GM21360 (cell line): ENCODE data around the gene NRARP.

Source experiments
- ATAC-seq: cut with Tn5 transposase; IDR thresholded peaks from one replicate; pipeline ENCODE4 v1.9.1; 2021; ENCODE audit warnings: mild to moderate bottlenecking, moderate library complexity; ENCODE audit not compliant: unreplicated experiment

Gene NRARP

GRCh38 chr9:137323531-137324331 lies 21.7 kb upstream of the NRARP start:
- ATAC-seq: no peak

DNA sequence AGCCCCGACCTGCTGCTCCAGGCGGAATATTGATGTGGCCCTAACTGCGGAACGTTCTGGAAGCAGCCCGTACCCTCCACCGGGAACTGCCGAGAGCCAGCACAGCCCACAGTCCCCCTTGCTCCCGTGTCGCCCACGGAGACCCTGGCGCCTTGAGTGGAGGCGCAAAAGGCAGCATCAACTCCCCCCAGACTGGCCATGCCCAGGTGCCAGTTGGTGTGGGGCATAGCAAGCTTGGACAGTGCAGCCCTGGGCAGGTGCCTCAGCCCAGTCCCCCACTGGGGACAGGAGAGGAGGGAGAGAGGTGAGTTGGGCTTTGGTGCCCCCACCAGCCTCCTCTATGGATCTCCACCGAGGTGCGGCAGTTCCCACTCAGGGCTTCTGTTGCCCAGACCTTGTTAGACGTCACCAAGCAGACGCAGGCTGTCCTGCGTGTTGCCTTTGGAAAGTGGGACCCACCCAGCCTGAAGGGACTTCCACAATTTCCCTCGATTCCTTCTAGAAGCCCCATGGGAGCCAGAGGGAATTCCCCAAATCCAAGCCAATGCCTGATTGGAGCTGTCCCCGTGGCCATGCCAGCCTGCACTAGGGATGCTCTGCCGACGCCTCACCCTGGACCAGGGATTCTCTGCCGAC lies 19.8 kb upstream of the NRARP start:
- ATAC-seq: no peak

- no peak for ATAC-seq
These were observed 18.7 kb upstream of the NRARP start for GRCh38 chr9:137320555-137321384.

- ATAC-seq: no peak
These were observed 17.9 kb upstream of the NRARP start for GRCh38 chr9:137319739-137320551.

DNA sequence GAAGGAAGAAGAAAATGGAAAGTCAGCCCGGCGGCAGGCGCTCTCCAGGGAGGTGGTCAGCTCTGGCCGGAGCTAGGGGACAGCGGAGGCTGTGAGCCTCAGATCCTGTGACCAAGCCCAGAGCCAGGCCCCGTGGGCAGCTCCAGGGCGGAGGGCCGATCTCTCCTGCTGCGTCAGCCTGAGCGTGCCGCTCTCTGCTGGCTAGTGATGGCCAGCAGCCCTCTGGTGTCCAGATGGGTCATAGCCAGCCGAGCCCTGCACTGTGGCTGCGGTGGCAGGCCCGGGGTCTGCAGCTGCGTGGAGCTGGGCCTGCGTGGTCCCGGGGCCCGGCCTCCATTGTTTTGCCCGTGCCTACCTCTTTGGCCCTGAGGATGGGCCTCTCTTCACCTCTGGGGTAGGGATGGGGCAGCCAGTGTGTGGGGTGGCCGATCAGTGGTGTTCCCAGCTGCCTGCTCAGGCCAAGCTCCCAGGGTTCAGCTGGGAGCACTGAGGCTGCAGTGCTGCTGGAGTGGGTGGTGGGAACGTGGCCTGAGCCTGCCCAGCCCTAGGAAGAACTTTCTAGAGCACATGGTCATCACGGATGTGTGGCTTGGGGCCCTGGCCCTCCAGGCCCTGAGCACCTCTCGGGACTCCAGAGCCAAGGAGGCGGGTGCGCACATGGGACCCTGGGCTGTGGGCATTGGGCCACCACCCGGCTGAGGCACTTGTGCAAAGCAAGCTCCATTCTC lies 17.1 kb upstream of the NRARP start:
- ATAC-seq: no peak

GRCh38 chr9:137318602-137319001 lies 16.5 kb upstream of the NRARP start:
- ATAC-seq: no peak

DNA sequence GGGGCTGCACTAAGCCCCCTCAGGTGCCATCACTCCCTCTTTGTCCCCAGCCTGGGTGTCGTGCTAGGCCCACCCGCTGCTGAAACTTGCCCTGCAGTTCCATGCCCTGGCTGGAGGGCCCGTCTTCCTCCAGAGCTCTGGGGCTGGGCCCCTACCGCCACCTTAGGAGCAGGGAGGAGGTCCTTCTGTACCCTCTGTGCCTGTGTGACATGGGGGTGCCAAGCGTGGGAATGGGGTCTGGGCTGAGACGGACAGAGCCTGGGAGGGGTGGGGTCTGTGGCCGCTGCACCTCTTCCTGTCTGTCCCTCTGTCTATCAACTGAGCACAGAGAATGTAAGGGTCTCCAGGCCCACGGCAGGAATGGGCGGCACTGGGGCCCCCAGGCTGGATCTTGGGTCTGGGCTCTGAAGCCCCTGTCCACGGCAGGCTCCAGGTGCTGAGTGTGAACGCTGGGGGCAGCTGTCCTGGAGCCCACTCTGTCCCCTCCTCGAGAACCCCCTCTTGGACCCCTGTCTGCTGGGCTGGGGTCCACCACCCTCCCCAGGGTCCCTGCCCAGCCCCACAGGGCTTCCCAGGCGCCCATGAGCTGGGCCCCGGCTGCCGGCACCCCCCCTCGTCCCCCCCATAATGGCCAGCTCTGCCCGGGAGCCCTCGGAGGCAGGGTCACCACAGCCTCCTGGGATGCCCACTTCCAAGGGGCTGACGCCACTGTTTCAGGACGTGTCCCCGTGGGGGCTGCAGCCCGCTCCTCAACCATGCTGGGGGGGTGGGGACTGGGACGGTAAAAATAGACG lies 15.8 kb upstream of the NRARP start:
- ATAC-seq: no peak

DNA sequence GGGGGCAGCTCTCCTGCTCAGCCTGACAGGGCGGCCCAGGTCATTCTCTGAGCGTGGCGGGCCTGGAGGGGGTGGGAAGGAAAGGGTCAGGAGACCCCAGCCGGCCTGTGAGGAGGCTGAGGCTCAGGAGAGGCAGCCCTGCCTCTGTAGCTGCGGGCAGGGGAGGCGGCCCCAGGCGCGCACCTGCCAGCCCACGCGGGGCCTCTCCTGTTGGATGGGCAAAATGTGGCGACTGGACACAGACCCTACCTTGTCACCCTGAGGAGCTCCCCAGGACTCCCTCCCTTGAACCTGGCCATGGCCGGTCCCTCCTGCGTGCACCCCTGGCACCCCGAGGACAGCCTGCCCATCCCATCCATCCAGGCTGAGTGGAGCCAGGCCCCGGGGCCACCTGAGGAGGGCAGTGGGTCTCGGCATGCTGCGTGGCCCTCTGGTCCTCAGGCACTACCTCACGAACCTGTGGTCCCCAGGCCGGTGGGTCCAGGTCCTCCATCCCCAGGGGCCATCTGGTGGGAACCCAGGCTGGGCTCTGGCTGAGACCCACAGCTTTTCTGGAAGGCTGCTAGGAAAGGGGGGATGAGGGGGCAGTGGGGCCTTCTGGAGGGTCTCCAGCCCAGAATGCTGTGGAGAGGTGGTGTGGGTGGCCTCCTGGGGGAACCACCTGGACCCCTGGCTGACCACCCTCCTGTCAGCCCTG lies 15.1 kb upstream of the NRARP start:
- no peak for ATAC-seq

DNA sequence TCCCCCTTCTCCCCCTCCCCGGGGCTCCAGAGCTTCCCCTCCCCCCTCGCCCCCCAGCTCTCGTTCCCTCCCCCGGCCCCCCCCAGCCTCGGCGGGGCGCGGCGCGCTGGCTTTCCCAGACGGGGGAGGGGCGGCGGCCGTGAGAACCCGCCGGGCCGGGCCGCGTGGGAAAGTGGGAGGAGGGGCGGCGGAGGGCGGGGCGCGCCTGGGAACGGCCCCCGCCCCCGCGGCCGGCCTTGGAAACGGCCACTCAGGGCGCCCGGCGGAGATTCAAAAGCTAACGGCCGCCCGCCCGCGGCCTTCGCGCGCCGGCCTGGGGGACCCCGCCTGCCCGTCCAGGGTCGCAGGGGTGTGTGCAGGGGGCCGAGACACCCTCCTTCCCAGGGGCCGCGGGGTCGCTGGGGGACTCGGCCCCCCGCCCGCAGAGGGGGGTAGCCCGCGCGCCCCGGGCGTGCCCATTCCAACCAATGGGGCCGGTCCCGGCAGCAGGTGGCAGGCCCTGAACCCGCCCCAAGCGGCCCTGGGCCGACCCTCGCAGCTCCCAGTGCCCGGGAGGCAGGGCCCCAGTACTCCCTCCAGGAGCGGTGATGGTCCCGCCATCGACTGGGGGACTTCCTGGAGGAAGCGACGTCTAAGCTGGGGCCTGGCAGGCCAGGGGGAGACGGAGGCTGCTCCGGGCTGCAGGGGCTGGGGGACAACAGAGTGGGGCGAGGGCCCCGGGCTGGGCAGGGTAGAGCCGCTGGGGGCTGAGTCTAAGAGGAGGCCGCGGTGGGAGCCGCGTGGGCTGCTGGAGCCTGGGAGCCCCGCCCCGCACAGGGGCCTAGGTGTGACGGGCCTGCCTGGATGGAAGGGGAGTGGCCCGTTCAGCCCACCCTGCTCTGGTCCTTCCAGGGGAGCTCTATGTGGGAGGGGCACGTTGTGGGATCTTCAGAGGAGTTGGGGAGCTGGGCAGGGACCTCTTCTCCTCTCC lies 14.2 kb upstream of the NRARP start:
- ATAC-seq: no peak

- ATAC-seq: no peak
These were observed 13.5 kb upstream of the NRARP start for GRCh38 chr9:137315581-137316011.

DNA sequence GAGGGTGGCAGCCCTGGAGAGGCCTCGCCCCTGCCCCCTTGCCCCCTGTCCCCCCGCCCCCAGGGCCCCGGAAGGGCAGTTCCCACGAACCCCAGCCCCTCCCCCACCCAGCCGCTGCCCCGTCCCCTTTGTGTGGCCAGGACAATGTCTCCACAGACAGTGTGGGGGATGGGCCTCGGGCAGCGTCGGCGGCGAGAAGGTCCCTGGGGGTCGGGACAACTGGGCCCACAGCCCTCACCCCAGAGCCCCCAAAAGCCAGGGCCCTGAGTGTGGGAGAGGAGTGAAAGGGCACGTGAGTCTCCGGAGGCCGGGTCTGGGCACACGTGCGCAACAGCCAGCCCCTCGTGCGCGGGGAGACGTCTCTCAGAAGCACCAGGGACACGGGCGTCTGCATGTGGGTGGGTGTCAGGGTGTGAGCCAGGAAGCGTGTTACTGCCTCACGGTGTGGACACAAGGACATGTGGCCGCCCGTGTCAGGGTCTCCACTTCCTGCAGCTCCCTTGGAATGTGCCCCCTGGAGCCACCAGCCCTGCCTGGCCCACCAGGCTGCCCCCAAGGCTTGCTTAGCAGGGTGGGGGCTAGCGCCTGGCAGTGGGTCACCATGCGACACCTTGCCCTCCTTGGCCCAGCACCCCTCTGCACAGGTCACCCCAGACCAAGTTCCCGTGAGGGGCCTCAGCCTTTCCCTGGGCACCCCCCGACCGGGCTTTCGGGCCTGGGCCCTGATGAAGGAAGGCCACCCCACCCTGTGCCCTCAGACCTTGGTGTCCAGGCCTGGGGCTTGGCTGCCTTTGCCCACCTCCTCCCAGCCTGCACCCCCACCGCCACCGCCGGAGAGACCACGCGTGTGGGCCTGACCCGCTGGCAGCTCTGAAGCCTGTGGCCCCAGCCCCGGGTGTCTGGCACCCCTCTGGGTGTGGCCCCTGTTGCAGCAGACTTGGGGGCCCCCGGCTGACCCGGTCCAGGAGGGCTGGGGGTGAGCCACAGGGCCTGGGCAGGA lies 12.8 kb upstream of the NRARP start:
- ATAC-seq: no peak

GRCh38 chr9:137313956-137314560 lies 12.0 kb upstream of the NRARP start:
- no peak for ATAC-seq

DNA sequence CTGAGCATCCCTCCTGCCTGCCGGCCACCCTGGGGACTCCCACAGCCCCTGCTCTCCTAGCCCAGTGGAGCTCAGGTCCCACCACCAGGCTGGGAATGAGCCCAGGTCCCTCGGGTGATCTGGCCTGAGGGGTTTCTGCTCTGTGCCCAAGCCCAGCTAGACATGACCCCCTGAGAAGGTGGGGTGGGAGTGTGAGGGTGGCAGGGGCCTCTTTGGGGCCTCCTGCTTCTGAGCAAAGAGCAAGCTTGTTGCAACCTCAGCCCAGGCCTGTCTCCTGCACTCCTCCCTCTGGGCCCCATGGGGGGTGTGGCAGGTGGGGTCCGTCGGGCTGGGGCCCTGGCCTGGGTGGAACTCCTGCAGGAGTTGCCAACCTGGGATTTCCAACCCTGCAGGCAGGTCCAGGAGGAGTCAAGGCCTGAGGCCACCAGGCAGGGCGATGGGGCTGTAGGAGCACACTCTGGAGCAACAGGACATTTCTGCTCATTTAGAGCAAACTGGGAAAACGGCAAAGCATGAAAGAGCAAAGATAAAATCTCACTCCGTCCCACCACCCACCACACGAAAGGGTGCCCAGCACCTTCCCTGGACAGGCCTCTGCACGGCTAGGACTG lies 11.4 kb upstream of the NRARP start:
- no peak for ATAC-seq

GRCh38 chr9:137312852-137313325 lies 10.8 kb upstream of the NRARP start:
- no peak for ATAC-seq
